GM21367 (cell line): Measurements from ENCODE around the gene SLC33A1.
A peak's percentile ranks its signal among the peaks of the same experiment; 100 is the strongest.
"Not testable (repeated sequence)": the region's sequence is repeated elsewhere in the genome, so short reads cannot be mapped to it uniquely, and the experiment has no call there.

Experiments
- ATAC-seq: cut with Tn5 transposase; IDR thresholded peaks from one replicate; pipeline ENCODE4 v1.9.1; 2021; ENCODE audit not compliant: unreplicated experiment

The SLC33A1 gene

DNA sequence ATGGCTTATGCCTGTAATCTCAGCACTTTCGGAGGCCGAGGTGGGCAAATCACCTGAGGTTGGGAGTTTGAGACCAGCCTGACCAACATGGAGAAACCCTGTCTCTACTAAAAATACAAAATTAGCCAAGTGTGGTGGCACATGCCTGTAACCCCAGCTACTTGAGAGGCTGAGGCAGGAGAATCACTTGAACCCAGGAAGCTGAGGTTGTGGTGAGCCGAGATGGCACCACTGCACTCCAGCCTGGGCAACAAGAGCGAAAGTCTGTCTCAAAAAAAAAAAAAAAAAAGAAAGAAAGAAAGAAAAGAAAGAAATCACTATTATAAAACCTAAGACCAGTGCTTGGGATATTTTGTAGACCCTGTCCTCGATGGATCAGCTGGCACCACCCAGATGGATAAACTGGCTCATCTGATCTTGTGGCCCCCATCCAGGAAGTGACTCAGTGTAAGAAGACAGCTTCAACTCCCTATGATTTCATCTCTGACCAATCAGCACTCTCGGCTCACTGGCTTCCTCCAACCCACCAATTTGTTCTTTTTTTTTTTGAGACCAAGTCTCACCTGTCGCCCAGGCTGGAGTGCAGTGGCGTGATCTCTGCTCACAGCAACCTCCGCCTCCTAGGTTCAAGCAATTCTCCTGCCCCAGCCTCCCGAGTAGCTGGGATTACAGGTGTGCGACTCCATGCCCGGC, 8.2 kb upstream of the SLC33A1 start:
- not testable (repeated sequence) for ATAC-seq

DNA sequence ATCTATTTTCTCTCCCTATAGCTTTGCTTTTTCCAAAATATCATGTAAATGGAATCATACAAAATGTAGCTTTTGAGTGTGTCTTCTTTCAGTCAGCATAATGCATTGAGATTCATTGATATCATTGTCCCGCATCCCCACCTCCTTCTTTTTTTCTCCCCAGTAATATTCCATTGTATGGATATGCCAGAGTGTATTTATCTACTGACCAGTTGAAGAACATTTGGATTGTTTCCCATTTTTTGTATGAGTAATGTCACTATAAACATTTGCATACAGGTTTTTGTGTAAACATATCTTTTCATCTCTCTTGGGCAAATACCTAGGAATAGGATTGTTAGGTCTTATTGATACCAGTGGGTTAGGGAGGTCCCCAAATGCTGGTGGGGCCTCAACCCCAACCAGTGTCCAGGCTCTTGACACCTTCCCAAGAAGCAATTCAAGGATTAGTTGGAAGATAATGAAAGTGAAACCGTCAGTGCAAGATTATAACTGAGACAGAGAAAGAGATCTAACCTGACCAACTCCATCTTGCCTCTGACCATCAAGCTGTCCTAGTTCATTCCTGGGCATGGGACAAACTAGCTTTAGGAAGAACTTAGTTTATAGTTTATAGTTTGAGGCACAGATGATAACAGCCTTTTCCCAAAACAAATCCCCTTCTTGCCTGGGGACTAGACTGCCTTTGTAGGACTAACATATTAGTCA, 7.4 kb upstream of the SLC33A1 start:
- no peak for ATAC-seq

DNA sequence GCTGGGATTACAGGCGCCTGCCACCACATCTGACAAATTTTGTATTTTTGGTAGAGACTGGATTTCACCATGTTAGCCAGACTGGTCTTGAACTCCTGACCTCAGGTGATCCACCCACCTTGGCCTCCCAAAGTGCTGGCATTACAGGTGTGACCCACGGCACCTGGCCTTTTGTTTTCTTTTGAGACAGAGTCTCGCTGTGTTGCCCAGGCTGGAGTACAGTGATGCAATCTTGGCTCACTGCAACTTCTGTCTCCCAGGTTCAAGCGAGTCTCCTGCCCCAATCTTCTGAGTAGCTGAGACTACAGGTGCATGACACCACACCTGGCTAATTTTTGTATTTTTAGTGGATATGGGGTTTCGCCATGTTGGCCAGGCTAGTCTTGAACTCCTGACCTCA, 6.2 kb upstream of the SLC33A1 start:
- not testable (repeated sequence) for ATAC-seq

DNA sequence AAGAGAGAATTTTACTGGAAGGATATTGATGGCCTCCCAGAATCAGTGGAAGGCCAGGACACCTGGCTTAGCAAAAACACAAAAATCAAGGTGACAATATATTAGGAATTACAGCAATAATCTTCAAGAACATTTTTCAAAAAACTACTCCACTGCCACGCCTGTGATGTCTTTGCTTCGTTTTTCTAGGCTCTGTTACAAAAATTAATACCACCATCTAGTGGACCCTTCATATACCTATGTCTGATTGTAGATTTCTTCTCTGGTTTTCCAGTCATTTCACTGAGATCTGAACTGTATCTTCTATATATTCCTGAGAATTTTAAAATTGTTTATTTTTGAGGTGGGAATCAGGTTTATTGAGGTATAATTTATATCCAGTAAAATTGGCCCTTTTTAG, 5.6 kb upstream of the SLC33A1 start:
- peak; percentile 57 for ATAC-seq

DNA sequence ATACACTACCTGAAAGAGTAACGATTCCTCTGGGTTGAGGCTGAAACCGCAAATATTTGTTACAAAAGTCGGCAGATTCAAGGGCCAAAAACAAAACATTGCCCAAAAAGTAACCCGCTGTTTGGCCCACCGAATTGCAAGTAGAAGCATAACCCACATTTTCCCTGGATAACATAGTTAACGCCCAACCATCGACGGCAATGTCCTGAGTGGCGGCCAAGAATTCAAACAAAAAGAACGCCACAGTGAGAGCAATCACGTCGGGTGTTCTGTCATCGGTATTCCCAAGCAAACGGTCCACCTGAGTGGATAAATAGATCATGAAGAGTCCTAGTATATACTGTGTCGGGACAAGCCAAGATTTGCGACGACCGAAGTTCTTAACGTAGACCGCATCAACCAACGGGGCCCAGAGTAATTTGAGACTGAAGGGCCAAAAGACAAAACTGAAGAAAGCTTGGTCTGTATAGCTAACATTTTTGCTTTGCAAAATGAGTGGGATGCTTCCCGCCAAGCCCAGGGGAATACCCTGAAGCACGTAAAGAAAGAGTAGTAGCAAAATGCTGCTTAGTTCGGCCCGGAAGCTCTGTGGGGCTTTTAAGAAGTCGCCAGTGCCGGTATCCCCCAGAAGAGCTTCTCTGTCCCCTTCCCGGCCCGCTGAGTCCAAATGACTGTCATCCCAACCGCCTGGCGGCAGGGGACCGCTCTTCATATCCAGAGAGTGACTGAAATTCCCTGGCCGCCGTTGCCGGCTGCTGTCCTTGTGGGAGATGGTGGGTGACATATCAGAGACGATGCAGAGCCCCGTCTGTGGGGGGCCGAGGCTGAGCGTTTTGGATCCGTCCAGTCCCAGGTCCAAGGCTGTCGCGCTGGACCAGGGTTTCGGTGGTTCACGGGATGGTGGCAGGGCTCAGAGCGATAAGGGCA, 750 bp downstream of the SLC33A1 start:
- ATAC-seq = peak; percentile 6

DNA sequence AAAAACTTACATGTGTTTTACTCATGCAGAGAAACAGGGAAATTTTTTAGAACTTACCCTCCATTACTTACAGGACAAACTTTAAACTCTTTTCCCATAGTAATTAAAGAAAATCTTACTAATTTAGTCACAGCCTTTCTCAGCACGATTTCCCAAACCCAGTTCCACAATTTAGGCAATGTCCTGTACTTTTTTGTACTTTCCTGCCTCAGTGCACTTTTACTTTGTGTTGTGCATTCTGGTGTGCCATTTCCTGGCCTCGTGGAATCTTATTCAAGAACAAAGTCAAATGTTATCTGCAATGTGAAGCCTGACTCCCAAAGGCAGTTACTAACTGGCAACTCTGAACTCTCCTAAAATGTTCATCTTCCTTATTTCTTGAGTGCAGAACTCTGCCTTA, 1.9 kb downstream of the SLC33A1 start:
- no peak for ATAC-seq

DNA sequence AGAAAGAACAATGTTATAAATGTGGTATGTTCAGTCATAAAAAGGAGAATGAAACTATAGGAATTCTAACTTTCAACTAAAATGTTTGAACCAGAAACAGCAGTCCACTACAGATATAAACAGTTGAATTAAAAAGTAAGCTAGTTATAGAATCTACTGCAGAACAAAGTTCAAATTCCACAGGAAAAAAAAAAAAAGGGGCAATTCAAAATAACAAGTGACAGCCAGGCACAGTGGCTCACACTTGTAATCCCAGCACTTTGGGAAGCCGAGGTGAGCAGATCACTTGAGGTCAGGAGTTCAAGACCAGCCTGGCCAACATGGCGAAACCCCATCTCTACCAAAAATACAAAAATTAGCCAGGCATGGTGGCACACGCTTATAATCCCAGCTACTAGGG, 4.8 kb downstream of the SLC33A1 start:
- not testable (repeated sequence) for ATAC-seq

DNA sequence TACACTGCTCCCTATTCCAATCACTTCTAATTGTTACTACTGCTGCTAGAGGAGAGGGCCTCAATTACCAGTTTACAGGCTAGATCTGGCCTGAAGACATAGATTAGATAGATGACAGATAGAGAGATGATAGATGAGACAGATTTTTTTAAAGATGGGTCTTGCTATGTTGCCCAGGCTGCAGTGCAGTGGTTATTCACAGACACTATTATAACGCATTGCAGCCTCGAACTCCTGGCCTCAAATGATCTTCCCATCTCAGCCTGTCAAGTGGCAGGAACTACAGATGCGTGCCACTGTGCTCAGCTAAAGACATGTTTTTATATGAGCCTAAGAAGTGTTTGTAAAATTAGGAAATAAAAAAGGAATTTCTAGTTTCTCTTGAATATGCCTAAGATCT, 6.2 kb downstream of the SLC33A1 start:
- ATAC-seq = no peak

DNA sequence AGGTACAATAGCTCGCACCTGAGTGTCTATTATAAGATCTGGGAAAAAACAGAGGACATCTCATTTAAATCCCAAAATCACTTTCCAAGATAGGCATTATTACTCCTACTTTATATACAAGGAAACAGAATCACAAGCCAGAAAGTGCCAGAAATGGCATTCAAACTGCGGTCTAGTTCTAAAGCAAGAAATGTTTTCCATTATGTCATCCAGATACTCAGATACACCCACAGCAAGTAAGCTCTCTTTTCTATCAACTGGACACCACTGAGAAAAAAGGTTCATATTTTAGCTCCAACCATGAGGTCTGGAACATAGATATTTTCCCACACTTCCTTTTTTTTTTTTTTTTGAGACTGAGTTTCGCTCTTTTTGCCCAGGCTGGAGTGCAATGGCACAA, 8.1 kb downstream of the SLC33A1 start:
- no peak for ATAC-seq

DNA sequence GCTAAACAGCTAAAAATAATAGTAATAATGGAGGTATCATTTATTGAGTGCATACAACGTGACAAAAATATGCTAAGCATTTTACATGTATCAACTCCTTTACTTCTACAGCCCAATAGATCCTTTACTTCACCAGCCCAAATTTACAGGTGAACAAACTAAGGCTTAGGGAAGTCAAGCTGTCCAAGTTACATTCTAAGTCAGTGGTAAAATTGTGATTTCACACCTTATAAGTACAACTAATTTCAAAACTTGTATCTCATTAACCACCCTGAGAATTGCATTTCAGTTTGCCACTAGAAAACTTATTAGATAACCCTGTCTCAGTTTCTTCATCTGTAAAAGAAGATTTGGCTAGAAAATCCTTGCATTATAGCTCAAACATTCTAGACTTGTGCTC, 10.7 kb downstream of the SLC33A1 start:
- ATAC-seq = no peak

DNA sequence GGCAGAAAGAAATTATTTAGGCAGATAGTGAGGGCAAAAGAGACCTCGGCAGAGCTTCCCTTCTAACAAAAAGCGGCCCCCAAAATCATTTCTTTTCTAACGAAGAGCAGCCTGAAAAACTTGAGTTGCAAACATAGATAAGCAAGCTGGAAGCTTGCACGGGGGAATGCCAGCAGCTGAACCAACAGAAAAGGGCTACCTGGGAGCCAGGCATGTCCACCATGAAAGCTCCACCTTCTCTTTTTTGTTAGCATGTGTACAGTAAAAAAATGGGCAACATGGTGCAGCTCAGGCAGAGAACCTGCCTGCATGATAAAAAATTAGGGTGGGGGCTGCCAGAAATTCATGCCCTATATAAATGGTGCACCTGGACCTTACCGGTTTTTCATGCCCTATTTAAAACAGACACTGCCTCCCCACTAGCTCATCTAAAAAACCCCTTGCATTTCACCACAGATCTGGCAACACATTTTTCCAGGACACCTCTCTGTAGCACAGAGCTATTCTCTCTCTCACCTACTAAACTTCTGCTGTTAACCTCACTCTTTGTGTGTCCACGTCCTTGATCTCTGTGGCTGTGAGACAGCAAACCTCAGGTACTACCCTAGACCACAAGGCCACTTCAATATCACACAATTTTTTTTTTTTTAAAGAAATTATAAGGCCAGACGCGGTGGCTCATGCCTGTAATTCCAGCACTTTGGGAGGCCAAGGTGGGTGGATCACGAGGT, 18.7 kb downstream of the SLC33A1 start:
- ATAC-seq = no peak

DNA sequence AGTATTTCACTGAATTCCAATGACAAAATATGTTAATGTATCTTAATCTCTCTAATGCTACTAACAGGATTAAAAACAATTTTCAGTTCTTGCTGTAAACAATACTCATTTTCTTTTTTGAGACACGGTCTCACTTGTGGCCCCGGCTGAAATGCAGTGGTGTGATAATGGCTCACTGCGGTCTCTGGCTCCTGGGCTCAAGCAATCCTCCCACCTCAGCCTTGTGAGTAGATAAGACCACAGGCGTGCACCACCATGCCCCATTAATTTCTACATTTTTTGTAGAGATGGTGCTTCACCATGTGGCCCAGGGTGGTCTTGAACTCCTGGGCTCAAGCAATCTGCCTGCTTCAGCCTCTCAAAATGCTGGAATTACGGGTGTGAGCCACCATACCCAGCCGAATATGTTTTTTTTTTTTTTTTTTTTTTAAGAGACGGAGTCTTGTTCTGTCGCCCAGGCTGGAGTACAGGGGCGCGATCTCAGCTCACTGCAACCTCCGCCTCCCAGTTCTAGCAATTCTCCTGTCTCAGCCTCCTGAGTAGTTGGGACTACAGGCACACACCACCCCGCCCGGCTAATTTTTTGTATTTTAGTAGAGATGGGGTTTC, 25.6 kb downstream of the SLC33A1 start:
- not testable (repeated sequence) for ATAC-seq

DNA sequence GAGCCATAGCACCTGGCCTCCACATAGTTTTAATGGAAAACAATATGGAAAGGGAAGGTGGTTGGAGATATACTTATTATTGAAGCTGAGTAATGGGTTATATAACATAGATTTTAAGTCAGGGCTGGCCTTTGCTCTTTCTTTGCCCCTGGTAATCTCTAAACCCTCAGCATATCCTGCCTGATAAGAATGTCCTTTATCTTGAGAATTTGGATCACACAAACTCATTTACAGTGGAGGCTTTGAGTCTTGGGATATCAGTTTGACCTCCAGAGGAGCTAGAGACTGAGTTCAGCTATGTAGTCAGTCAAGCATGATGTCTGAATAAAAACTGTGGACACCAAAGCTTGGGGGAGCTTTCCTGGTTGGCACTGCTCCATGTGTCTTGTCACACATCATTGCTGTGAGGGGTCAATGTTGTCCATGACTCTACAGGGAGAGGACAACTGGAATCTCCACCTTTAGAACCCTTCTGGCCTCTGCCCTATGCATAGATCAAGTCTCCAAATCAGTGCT, 39.1 kb downstream of the SLC33A1 start:
- no peak for ATAC-seq

DNA sequence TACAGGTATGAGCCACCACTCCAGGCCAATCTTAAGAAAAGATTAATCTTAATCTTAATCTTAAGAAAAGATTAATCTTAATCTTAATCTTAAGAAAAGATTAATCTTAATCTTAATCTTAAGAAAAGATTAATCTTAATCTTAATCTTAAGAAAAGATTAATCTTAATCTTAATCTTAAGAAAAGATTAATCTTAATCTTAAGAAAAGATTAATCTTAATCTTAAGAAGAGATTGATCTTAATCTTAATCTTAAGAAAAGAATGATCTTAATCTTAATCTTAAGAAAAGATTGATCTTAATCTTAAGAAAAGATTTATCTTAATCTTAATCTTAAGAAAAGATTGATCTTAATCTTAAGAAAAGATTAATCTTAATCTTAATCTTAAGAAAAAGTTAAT, 41.0 kb downstream of the SLC33A1 start:
- not testable (repeated sequence) for ATAC-seq

DNA sequence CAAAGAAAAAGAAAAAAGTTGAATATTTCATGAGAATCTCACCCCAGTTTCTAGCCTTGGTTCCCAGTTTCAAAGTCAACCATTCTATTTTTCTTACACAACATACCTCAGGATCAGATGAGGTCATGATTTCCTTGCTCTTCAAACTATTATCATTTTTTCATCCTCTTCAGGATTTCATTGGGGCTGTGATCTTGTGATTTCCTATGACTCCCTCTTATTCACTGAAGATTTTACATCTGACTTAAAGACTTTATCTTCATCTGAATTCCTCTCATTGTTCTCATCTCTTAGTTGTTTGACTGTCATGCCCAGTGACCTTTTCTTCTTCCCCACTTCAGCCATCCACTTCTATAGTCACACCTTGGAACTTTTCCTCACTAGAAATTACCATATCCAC, 45.0 kb downstream of the SLC33A1 start:
- no peak for ATAC-seq

DNA sequence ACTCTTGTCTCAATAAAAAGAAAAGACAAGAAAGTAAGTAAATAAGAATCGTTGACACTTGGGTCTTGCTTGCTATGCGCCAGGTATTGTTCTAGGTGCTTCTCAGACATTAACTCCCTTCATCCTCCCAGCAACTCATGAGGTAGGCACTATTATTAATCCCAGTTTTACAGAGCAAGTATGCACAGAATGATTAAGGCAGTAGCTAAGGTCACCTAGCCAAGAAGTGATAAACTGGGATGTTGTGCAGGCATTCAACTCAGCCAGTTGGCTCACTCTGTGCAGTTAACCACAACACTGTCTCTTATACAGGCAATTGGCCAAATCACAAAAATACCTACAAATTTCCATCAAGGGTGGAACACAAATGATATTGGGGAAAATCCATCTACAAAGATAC, 46.4 kb downstream of the SLC33A1 start:
- no peak for ATAC-seq

DNA sequence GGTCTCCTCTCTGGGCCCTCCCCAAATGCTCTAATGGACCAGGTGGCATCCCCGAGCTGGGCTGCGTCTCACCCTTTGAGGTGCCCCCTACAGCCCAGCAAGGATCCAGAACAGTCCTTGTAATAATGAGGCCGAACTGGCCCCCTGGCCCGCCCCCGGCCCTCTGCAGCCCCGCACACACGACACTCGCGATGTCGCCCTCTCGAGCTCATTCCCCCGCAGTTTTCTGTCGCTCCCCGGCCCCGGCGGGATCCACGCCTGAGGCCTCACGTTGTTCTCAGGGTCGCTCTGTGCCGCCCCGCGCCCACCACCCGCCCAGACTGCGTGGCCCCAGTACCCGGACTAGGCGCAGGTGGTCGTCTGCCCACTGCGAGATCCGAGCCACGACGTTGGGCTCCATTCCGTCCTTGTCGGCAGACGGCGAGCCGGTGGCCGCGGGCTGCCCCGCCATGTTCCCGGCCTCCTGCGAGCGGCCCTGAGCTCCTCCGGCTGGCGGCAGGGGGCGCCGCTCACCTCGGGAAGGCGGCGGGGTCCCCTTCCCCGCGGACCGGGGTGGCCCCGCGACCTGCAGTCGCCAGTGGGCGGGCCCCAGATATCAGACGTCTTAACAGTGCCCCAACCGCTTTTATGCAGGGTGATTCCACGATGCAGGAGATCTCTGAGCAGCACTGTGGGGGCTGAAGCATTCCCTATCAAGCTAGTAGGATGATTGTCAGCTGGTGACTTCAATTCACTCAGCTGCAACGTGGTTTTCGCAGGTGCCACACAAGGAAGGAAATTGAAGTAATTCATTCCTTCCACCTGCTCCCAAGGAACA, 48.2 kb downstream of the SLC33A1 start, which contains the start of gene C3orf33:
Gene C3orf33, minus strand, starts transcription at position 477 of the 817 bp plus-strand sequence. Its CDS starts 26 bp downstream, at position 451.
- ATAC-seq = peak; percentile 96

DNA sequence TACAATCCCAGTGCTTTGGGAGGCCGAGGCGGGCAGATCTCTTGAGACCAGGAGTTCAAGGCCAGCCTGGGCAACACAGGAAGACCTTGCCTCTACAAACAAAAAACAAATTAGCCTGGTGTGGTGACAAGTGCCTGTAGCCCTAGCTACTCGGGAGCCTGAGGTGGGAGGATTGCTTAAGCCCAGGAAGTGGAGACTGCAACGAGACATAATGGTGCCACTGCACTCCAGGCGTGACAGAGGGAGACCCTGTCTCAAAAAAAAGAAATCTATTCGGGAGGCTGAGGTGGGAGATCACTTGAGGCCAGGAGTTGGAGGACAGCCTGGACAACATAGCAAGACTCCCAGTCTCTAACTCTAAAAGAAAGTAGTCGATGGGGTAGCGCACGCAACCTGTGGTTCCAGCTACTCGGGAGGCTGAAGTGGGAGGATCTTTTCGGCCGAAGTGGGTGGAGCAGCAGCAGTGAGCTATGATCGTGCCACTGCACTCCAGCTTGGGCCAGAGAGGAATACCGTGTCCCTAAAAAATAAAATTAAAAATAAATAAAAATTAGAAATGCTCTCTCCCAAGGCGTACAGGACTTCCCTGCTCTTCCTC, 48.9 kb downstream of the SLC33A1 start:
- no peak for ATAC-seq

DNA sequence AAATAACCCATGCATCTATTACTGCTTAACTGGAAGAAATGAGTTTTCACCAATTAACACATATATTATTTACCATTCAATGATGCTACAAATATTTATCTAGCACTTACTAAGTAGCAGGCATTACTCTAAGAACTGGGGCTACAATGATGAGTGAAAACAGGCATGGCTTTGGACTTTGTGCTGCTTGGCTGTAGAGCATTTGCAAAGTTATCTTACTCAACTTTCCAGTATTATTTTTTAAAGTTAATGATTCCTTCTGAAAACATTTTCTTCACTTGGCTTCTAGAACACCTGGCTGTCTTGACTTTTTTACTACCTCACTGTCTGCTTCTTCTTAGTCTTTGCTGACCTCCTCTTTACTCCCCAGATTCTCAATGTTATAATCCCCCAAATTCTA, 49.9 kb downstream of the SLC33A1 start:
- no peak for ATAC-seq
